ENCODE measurements around the gene ASPN.
"Not testable (repeated sequence)": the region's sequence is repeated elsewhere in the genome, so short reads cannot be mapped to it uniquely, and the experiment has no call there.

Gene ASPN

GRCh38 chr9:92411157-92411556 is 71.1 kb downstream of the ASPN start:
- DNase-seq (ENCODE audit: low spot score): not testable (repeated sequence)

GRCh38 chr9:92408747-92409478 is 73.4 kb downstream of the ASPN start:
- no peak for DNase-seq (ENCODE audit: low spot score)

GRCh38 chr9:92407818-92408217 is 74.5 kb downstream of the ASPN start:
- DNase-seq (ENCODE audit: low spot score): peak; percentile 8

GRCh38 chr9:92406477-92406876 is 75.8 kb downstream of the ASPN start:
- DNase-seq (ENCODE audit: low spot score): no peak

All from AG08395 (cell line).